Transverse colon (tissue), 3 donors: ENCODE measurements around the gene IGF1.

Source experiments
- CTCF ChIP-seq, 5 experiments: fragments of 200-600 bp in 3 of 5; fragments of 450-650 bp in 2 of 5; sonication (generic) in 3 of 5; IDR thresholded peaks; 1 replicate in 2 of 5; 2 replicates in 3 of 5; pipeline ENCODE4 v1.5.1; 2016 to 2017; ENCODE audit warnings: antibody characterized with exemption in 5 of 5, inconsistent platforms in 3 of 5, mild to moderate bottlenecking in 2 of 5, moderate library complexity in 1 of 5
- POLR2A ChIP-seq: fragments of 450-650 bp; IDR thresholded peaks from one replicate; pipeline ENCODE4 v1.6.1; 2016; ENCODE audit warnings: antibody characterized with exemption, mild to moderate bottlenecking, moderate library complexity

- TF ChIP-seq POLR2A (no peak), CTCF (IDR thresholded peaks at IDR 0.05) (no peak)
These were observed 7.9 kb downstream of the IGF1 start for GRCh38 chr12:102472496-102472895.
